Measurements from ENCODE around the gene FBXO11. TPM values are rescaled to one million over a fixed set of nuclear protein-coding genes. Genes with fewer than 3 reads are reported as not detected.
A peak's percentile ranks its signal among the peaks of the same experiment; 100 is the strongest.

The FBXO11 gene
- total and polyA plus RNA-seq, 10 of the 15 experiments (the other 5 are each of a cell fraction or from before 2014, with no cell fraction given), result 5.9 to 38.9 (median 22.5) TPM

GRCh38 chr2:47896450-47896968 is 9.8 kb downstream of the FBXO11 start (continued):
- TF ChIP-seq DPF2 (IDR thresholded peaks at IDR 0.05), result 0 out of 2 replicates have a peak, but pooled peaks have one; percentile 27
- TF ChIP-seq MTA2 (IDR thresholded peaks at IDR 0.05; ENCODE audit: low read depth), result peak; percentile 39; the same call in 1 of the 2 replicates
- TF ChIP-seq KDM1A (IDR thresholded peaks at IDR 0.05; ENCODE audit: borderline replicate concordance), result no peak
- TF ChIP-seq USF1 (IDR thresholded peaks at IDR 0.05; ENCODE audit: borderline replicate concordance, extremely low read length, insufficient read depth, low read depth, low read length), result no peak
- TF ChIP-seq WRNIP1 (IDR thresholded peaks at IDR 0.05; ENCODE audit: borderline replicate concordance, low read depth, low read length), result no peak
- peak; percentile 97 for TF ChIP-seq ZNF24 (IDR thresholded peaks at IDR 0.05)
- no peak for TF ChIP-seq IRF4 (IDR thresholded peaks at IDR 0.05; ENCODE audit: low read depth, low read length)
- TF ChIP-seq FOS (IDR thresholded peaks at IDR 0.05; ENCODE audit: borderline replicate concordance, extremely low read depth, insufficient read length), result no peak
- no peak for TF ChIP-seq SMARCA5 (IDR thresholded peaks at IDR 0.05)
- TF ChIP-seq NFYA (IDR thresholded peaks at IDR 0.05; ENCODE audit: borderline replicate concordance, low read depth, low read length), result no peak
- TF ChIP-seq ZZZ3 (IDR thresholded peaks at IDR 0.05; ENCODE audit: control insufficient read depth, insufficient read length, low read depth), result no peak
- TF ChIP-seq POLR2A (IDR thresholded peaks at IDR 0.05; ENCODE audit: low read depth, low read length), result no peak

GRCh38 chr2:47893771-47894170 is 12.5 kb downstream of the FBXO11 start:
- no TSS peak for BruUV-seq (replicated peaks)
- Histone ChIP-seq H3K9ac (ENCODE audit: control insufficient read depth, insufficient read depth, low read length) (no peak overlapping the region), H3K27ac (ENCODE audit: control insufficient read depth, insufficient read depth) (no peak overlapping the region), H4K20me1 (ENCODE audit: control insufficient read depth, insufficient read depth) (no peaks in the 10 kb centered on the region), H3K36me3 (ENCODE audit: control insufficient read depth in 2 of 2, insufficient read depth in 2 of 2, low read length in 1 of 2) (peaks cover 0 to 5% of the 10 kb centered on the region in 2 experiments; a peak in 1 of 4 replicates), H2AFZ (ENCODE audit: control insufficient read depth, low read depth, low read length) (no peak overlapping the region), H3K4me3 (no peak overlapping the region), H3K4me2 (ENCODE audit: control insufficient read depth, insufficient read depth) (no peak overlapping the region), H3K9me3 (replicated peaks; ENCODE audit: control insufficient read depth, insufficient read depth, low read length) (no peaks in the 10 kb centered on the region; the same call in 1 of the 3 replicates), H3K27me3 (replicated peaks in 1 of 2; ENCODE audit: control insufficient read depth in 2 of 2, insufficient read depth in 2 of 2, low read length in 1 of 2) (no peaks in the 10 kb centered on the region), H3K4me1 (ENCODE audit: control insufficient read depth, insufficient read depth, low read length) (peaks cover 17% of the 10 kb centered on the region), H3K79me2 (ENCODE audit: control insufficient read depth, insufficient read depth, low read length) (peaks cover 99% of the 10 kb centered on the region)
- ATAC-seq (no peak), DNase-seq (ENCODE audit: low read depth, low spot score) (no peak), FAIRE-seq (no peak)
- ChIA-PET RAD21 (ENCODE audit: unreplicated experiment) (interaction anchor here (0.6 kb wide), 1 partner anchor 35 kb away, joined by 3 read pairs; no protein-coding TSS in a partner anchor), POLR2A (no interaction called here), CTCF (interaction anchor here (0.9 to 1.7 kb wide), 2 partner anchors 8 to 13 kb away, joined by 3 to 4 read pairs; partner anchors contain the start of gene FBXO11), SMC1A (ENCODE audit: uncharacterized antibody, unreplicated experiment) (interaction anchor here (0.7 to 1.4 kb wide), 2 partner anchors 9 to 13 kb away, joined by 3 to 7 read pairs; no protein-coding TSS in a partner anchor)
- intact Hi-C loops (cut with micrococcal nuclease; ENCODE audit: unreplicated experiment), result no loop called here
- WGBS (ENCODE audit: insufficient coverage, insufficient replicate concordance, low lambda C conversion rate, missing lambda C conversion rate), result 100% methylated on average over 1 of the region's 1 CpG
- in situ Hi-C loops (cut with MboI), result no loop called here
- TF ChIP-seq BACH1 (IDR thresholded peaks at IDR 0.05; ENCODE audit: borderline replicate concordance) (no peak), ESRRA (IDR thresholded peaks at IDR 0.05; ENCODE audit: low read length) (no peak), HDAC6 (IDR thresholded peaks at IDR 0.05; ENCODE audit: unreplicated experiment) (no peak), SUPT20H (IDR thresholded peaks at IDR 0.05; ENCODE audit: borderline replicate concordance, control insufficient read depth, low read depth, low read length) (no peak), NFIC (IDR thresholded peaks at IDR 0.05; ENCODE audit: low read depth, low read length) (no peak), BRCA1 (IDR thresholded peaks at IDR 0.05; ENCODE audit: low read depth, low read length) (no peak), TBL1XR1 (IDR thresholded peaks at IDR 0.05; ENCODE audit: low read depth, low read length) (no peak), PAX5 (IDR thresholded peaks at IDR 0.05; ENCODE audit: borderline replicate concordance, low read depth, low read length) (no peak), NR2C1 (IDR thresholded peaks at IDR 0.05) (no peak), CBX3 (IDR thresholded peaks at IDR 0.05; ENCODE audit: borderline replicate concordance, low read depth) (no peak), CHD1 (IDR thresholded peaks at IDR 0.05; ENCODE audit: low read depth, low read length) (no peak), IKZF2 (IDR thresholded peaks at IDR 0.05) (no peak), RFX5 (IDR thresholded peaks at IDR 0.05; ENCODE audit: low read depth, low read length) (no peak), PKNOX1 (IDR thresholded peaks at IDR 0.05) (no peak)

Measured in GM12878 (cell line).